ENCODE measurements around the gene P4HA1.

P4HA1 gene

GRCh38 chr10:73086816-73087215 is 9.8 kb downstream of the P4HA1 start:
- H3K4me3 ChIP-seq (IDR thresholded peaks at IDR 0.05; ENCODE audit: insufficient read depth, low read depth, low read length), result no peak overlapping the region
- H3K27me3 ChIP-seq (ENCODE audit: insufficient read depth, low read depth), result no peaks in the 10 kb centered on the region
- peaks cover 13% of the 10 kb centered on the region for H3K4me1 ChIP-seq (ENCODE audit: low read depth, poor library complexity, severe bottlenecking)
- no peak overlapping the region for H2AFZ ChIP-seq (ENCODE audit: low read depth)
- no peak overlapping the region for H3K27ac ChIP-seq
- no peak overlapping the region for H3K4me2 ChIP-seq
- no peak overlapping the region for H3K9ac ChIP-seq
- H3K36me3 ChIP-seq (ENCODE audit: insufficient read depth), result no peaks in the 10 kb centered on the region
- no peaks in the 10 kb centered on the region for H3K79me2 ChIP-seq (ENCODE audit: insufficient read depth, low read depth)
- TF ChIP-seq CTCF (conservative IDR thresholded peaks at IDR 0.05; ENCODE audit: low read depth, low read length), result no peak
- no peaks in the 10 kb centered on the region for H4K20me1 ChIP-seq (ENCODE audit: insufficient read depth)

GRCh38 chr10:73084209-73084608 is 12.5 kb downstream of the P4HA1 start:
- Histone ChIP-seq H2AFZ (ENCODE audit: low read depth) (no peak overlapping the region), H3K4me2 (no peak overlapping the region), H3K36me3 (ENCODE audit: insufficient read depth) (no peaks in the 10 kb centered on the region), H4K20me1 (ENCODE audit: insufficient read depth) (no peaks in the 10 kb centered on the region), H3K27ac (no peak overlapping the region), H3K9ac (no peak overlapping the region), H3K79me2 (ENCODE audit: insufficient read depth, low read depth) (no peaks in the 10 kb centered on the region), H3K27me3 (ENCODE audit: insufficient read depth, low read depth) (no peaks in the 10 kb centered on the region), H3K4me3 (IDR thresholded peaks at IDR 0.05; ENCODE audit: insufficient read depth, low read depth, low read length) (no peak overlapping the region), H3K4me1 (ENCODE audit: low read depth, poor library complexity, severe bottlenecking) (peaks cover 11% of the 10 kb centered on the region)
- no peak for TF ChIP-seq CTCF (conservative IDR thresholded peaks at IDR 0.05; ENCODE audit: low read depth, low read length)

GRCh38 chr10:73083221-73083620 is 13.4 kb downstream of the P4HA1 start:
- no peaks in the 10 kb centered on the region for H3K79me2 ChIP-seq (ENCODE audit: insufficient read depth, low read depth)
- no peak overlapping the region for H3K4me3 ChIP-seq (IDR thresholded peaks at IDR 0.05; ENCODE audit: insufficient read depth, low read depth, low read length)
- no peak overlapping the region for H3K4me2 ChIP-seq
- H3K9ac ChIP-seq, result no peak overlapping the region
- H3K4me1 ChIP-seq (ENCODE audit: low read depth, poor library complexity, severe bottlenecking), result peaks cover 1% of the 10 kb centered on the region
- H4K20me1 ChIP-seq (ENCODE audit: insufficient read depth), result no peaks in the 10 kb centered on the region
- H3K36me3 ChIP-seq (ENCODE audit: insufficient read depth), result no peaks in the 10 kb centered on the region
- no peaks in the 10 kb centered on the region for H3K27me3 ChIP-seq (ENCODE audit: insufficient read depth, low read depth)
- no peak overlapping the region for H2AFZ ChIP-seq (ENCODE audit: low read depth)
- TF ChIP-seq CTCF (conservative IDR thresholded peaks at IDR 0.05; ENCODE audit: low read depth, low read length), result no peak
- H3K27ac ChIP-seq, result no peak overlapping the region

- Histone ChIP-seq H3K4me2 (no peak overlapping the region), H3K79me2 (ENCODE audit: insufficient read depth, low read depth) (no peaks in the 10 kb centered on the region), H3K4me1 (ENCODE audit: low read depth, poor library complexity, severe bottlenecking) (peaks cover 7% of the 10 kb centered on the region), H3K27me3 (ENCODE audit: insufficient read depth, low read depth) (no peaks in the 10 kb centered on the region), H3K27ac (no peak overlapping the region), H4K20me1 (ENCODE audit: insufficient read depth) (no peaks in the 10 kb centered on the region), H3K9ac (no peak overlapping the region), H2AFZ (ENCODE audit: low read depth) (no peak overlapping the region), H3K4me3 (IDR thresholded peaks at IDR 0.05; ENCODE audit: insufficient read depth, low read depth, low read length) (no peak overlapping the region), H3K36me3 (ENCODE audit: insufficient read depth) (no peaks in the 10 kb centered on the region)
- no peak for TF ChIP-seq CTCF (conservative IDR thresholded peaks at IDR 0.05; ENCODE audit: low read depth, low read length)
These were observed 16.7 kb downstream of the P4HA1 start for GRCh38 chr10:73079779-73080541.

All from KMS-11 (cell line).